Glutamatergic neuron (in vitro differentiated cells): ENCODE results near the gene FHIT. TPM values are rescaled to one million over a fixed set of nuclear protein-coding genes. Genes with fewer than 3 reads are reported as not detected.

ENCODE experiments used
- DNase-seq: peaks from one replicate; pipeline ENCODE4 v3.0.0; 2022
- H3K27ac Mint-ChIP-seq: one replicate; pipeline ENCODE4 v1.8.0; 2020; ENCODE audit warnings: mild to moderate bottlenecking, mixed read lengths, inconsistent platforms; ENCODE audit not compliant: unreplicated experiment
- H3K27me3 Mint-ChIP-seq: one replicate; pipeline ENCODE4 v1.8.0; 2020; ENCODE audit warnings: mild to moderate bottlenecking, moderate library complexity, mixed read lengths, inconsistent platforms; ENCODE audit not compliant: unreplicated experiment
- H3K36me3 Mint-ChIP-seq: one replicate; pipeline ENCODE4 v1.8.0; 2020; ENCODE audit warnings: mild to moderate bottlenecking, mixed read lengths, inconsistent platforms; ENCODE audit not compliant: unreplicated experiment
- H3K4me1 Mint-ChIP-seq: one replicate; pipeline ENCODE4 v1.8.0; 2020; ENCODE audit warnings: mild to moderate bottlenecking, low read depth, mixed read lengths, inconsistent platforms; ENCODE audit not compliant: unreplicated experiment
- H3K4me3 Mint-ChIP-seq: one replicate; pipeline ENCODE4 v1.8.0; 2020; ENCODE audit warnings: mild to moderate bottlenecking, mixed read lengths, inconsistent platforms; ENCODE audit not compliant: unreplicated experiment
- H3K9me3 Mint-ChIP-seq: one replicate; pipeline ENCODE4 v1.8.0; 2020; ENCODE audit warnings: mild to moderate bottlenecking, moderate library complexity, mixed read lengths, inconsistent platforms; ENCODE audit not compliant: unreplicated experiment
- total RNA-seq: library from RNA; stranded (reverse); fragmentation: NEBNext Ultra II Directional; extraction: Animal tissue kit (Norgen Biotek cat#: 25700); gene quantifications from one replicate; pipeline ENCODE4 v1.2.1, GENCODE V29; 2021; ENCODE audit not compliant: unreplicated experiment
- TF ChIP-seq, protein P1 (sequence below): fragments of 200-600 bp; sonication (generic); IDR thresholded peaks from one replicate; pipeline ENCODE4 v1.5.0; 2021; ENCODE audit not compliant: partially characterized antibody, unreplicated experiment

The FHIT gene
- total RNA-seq, 1 donor from 2014 or later = 15.2 TPM

DNA sequence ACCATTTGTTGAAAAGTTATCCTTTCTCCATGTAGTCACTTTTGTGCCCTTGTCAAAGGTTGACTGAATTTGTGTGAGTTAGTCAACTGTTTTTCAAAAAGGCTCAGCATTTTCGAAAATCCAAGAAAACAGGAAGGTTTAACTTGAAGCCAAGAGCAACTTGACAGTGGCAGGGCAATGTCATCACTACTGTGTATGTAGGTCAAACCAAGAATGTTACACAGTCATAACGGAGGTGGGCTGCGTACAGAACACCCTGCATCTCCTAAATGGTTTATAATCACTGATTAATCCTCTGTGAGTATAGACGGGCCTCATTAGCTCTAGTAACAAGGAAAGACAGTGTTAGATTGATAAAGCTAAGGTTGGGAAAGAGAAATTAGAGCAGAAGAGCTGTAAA, 1064.9 kb downstream of the FHIT start:
- Mint-ChIP-seq H3K9me3 (no peaks in the 10 kb centered on the region), H3K36me3 (no peaks in the 10 kb centered on the region), H3K4me1 (no peaks in the 10 kb centered on the region), H3K4me3 (no peak overlapping the region), H3K27me3 (no peaks in the 10 kb centered on the region), H3K27ac (no peak overlapping the region)
- TF ChIP-seq, protein P1, sequence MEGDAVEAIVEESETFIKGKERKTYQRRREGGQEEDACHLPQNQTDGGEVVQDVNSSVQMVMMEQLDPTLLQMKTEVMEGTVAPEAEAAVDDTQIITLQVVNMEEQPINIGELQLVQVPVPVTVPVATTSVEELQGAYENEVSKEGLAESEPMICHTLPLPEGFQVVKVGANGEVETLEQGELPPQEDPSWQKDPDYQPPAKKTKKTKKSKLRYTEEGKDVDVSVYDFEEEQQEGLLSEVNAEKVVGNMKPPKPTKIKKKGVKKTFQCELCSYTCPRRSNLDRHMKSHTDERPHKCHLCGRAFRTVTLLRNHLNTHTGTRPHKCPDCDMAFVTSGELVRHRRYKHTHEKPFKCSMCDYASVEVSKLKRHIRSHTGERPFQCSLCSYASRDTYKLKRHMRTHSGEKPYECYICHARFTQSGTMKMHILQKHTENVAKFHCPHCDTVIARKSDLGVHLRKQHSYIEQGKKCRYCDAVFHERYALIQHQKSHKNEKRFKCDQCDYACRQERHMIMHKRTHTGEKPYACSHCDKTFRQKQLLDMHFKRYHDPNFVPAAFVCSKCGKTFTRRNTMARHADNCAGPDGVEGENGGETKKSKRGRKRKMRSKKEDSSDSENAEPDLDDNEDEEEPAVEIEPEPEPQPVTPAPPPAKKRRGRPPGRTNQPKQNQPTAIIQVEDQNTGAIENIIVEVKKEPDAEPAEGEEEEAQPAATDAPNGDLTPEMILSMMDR = no peak
- no peak for DNase-seq

DNA sequence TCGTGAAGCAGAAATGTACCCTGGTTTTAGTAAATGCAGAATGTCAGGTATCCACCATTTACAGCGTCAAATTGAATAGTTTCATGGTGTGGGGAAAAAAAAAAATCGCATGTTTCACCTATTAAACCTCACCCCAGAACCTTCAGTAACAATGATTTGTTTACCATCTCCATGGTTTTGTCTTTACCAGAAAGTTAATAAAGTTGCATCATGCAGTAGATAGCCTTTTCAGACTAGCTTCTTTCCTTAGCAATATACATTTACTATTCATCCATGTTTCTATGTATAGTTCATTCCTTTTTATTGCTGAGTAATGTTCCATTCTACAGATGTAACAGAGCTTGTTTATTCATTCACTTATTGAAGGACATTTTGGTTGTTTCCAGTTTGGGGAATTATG, 1066.1 kb downstream of the FHIT start:
- TF ChIP-seq, protein P1 = no peak
- no peaks in the 10 kb centered on the region for H3K4me1 Mint-ChIP-seq
- H3K36me3 Mint-ChIP-seq = no peaks in the 10 kb centered on the region
- H3K4me3 Mint-ChIP-seq = no peak overlapping the region
- no peaks in the 10 kb centered on the region for H3K9me3 Mint-ChIP-seq
- DNase-seq = no peak
- H3K27me3 Mint-ChIP-seq = no peaks in the 10 kb centered on the region
- H3K27ac Mint-ChIP-seq = no peak overlapping the region

DNA sequence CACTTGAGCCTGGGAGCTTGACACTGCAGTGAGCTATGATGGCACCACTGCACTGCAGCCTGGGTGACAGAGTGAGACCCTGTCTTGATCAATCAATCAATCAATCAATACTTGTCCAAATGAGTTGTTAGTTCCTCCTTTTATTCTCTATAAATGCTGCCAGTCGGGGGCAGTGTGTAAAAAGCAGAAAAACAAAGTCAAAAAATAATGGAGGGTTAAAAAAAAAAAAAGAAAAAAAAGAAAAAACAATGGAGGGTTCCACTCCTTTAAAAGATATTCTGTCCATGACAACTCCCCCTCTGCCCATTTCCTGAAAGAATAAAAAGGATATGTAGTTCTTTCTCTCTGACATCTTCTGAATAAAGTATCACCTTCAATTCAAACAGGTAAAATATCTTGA, 1068.6 kb downstream of the FHIT start:
- no peaks in the 10 kb centered on the region for H3K9me3 Mint-ChIP-seq
- H3K27ac Mint-ChIP-seq = no peak overlapping the region
- DNase-seq = no peak
- TF ChIP-seq, protein P1 = no peak
- no peaks in the 10 kb centered on the region for H3K4me1 Mint-ChIP-seq
- no peak overlapping the region for H3K4me3 Mint-ChIP-seq
- no peaks in the 10 kb centered on the region for H3K27me3 Mint-ChIP-seq
- no peaks in the 10 kb centered on the region for H3K36me3 Mint-ChIP-seq

DNA sequence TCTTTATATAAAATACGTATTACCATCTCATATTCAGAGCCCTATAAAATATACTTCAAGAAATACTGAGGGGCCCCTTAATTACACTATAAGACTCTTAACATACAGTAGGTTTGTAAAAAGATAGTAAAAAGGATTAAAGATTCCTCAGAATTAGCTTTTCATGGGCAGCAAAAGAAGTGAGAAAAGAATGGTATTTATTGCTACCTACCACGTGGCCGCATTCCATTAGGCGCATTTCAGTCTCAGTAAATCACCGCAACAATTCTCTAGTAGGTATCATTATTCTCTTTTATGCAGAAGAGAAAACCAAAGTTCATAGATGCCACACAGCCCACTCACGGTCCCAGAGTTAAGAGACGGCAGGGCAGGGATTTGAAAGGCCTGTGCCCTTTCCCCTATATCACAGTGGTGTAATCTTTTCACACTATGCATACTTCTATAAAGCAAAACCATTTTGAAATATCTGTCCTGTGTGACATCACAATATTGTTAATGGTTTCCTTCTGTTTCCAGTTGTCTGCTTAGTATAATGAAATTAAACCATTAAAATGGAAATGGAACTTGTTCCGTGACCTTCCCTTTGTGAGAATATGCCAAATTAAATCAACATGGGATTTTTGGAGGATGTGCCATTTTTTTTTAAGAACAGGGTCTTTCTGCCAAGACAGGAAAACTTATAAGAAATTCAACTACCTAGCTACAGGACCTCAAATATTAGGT, 1072.2 kb downstream of the FHIT start:
- H3K36me3 Mint-ChIP-seq = no peaks in the 10 kb centered on the region
- TF ChIP-seq, protein P1 = no peak
- DNase-seq = no peak
- no peak overlapping the region for H3K4me3 Mint-ChIP-seq
- no peaks in the 10 kb centered on the region for H3K9me3 Mint-ChIP-seq
- no peaks in the 10 kb centered on the region for H3K4me1 Mint-ChIP-seq
- H3K27ac Mint-ChIP-seq = no peak overlapping the region
- no peaks in the 10 kb centered on the region for H3K27me3 Mint-ChIP-seq

DNA sequence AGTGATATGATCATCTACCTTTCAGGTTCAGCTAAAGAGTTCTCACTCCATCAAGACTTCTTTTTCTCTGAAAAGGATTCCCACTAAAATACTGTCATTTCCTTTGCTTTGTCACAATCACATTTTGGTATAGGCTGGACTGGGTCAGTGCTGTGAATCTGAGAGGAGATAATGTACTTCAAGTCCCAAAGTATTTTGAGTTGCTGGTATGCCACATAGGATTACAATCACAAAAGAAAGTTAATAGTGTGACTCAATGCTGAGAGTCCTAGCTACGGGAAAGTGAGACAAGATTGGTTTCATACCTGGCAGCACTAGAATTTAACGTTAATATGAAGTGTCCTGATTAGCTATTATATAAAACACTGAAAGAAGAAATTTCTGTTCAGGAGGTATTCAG, 1073.5 kb downstream of the FHIT start:
- Mint-ChIP-seq H3K27ac (no peak overlapping the region), H3K4me3 (no peak overlapping the region), H3K36me3 (no peaks in the 10 kb centered on the region), H3K27me3 (no peaks in the 10 kb centered on the region), H3K9me3 (no peaks in the 10 kb centered on the region), H3K4me1 (no peaks in the 10 kb centered on the region)
- TF ChIP-seq, protein P1 = no peak
- no peak for DNase-seq
